ENCODE measurements around the gene KRTAP10-7.

DNA sequence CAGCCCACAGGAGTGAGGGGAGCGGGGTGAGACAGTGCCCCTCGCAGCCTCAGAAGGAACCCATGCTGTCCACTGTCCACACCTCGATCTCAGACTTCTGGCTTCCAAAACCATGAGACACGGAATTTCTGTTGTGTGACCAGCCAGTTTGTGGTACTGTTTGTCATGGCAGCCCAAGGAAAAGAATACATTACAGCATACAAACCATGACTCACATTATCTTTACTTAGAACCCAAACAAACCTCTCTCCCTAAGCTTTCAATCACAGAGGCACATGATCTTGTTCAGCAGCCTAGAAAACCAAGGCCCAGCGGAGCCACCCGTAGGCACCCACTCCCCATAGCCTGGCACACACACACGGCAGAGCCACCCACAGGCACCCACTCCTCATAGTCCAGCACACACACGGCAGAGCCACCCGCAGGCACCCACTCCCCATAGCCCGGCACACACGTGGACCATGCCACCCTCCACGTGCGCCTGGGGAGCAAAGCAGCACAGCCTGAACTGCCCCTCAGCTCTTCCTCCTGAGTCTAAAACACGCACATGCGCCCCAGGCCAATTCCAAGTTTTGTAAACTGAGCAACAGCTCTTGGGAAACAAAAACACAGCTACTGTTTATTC is 27.3 kb upstream of the KRTAP10-7 start:
- TF ChIP-seq POLR2A (IDR thresholded peaks at IDR 0.05) (no peak), CTCF (IDR thresholded peaks at IDR 0.05) (no peak)
